ENCODE data around the gene CLCF1. TPM values are rescaled to one million over a fixed set of nuclear protein-coding genes. Genes with fewer than 3 reads are reported as not detected.

CLCF1 gene
- polyA plus RNA-seq, 1 donor (not counting 4 experiments of a cell fraction or from before 2014, with no cell fraction given), result 2.7 TPM

- no peaks in the 10 kb centered on the region for H4K20me1 ChIP-seq (ENCODE audit: control insufficient read depth, extremely low read depth, insufficient read depth, low read length)
- H3K27ac ChIP-seq (ENCODE audit: control insufficient read depth, insufficient read depth, low read length), result no peak overlapping the region
- no peaks in the 10 kb centered on the region for H3K4me1 ChIP-seq (ENCODE audit: control insufficient read depth, extremely low read depth, insufficient read depth, low read length)
- no peak for FAIRE-seq
- no peaks in the 10 kb centered on the region for H3K36me3 ChIP-seq (ENCODE audit: control insufficient read depth in 2 of 2, extremely low read depth in 1 of 2, insufficient read depth in 2 of 2, low read length in 2 of 2)
- no peak overlapping the region for H2AFZ ChIP-seq (ENCODE audit: control insufficient read depth, low read length)
- H3K79me2 ChIP-seq (ENCODE audit: control insufficient read depth, insufficient read depth, low read length), result no peaks in the 10 kb centered on the region
- no peak overlapping the region for H3K4me2 ChIP-seq (ENCODE audit: control insufficient read depth, extremely low read depth, insufficient read depth, low read depth, low read length)
- no peak overlapping the region for H3K4me3 ChIP-seq (ENCODE audit: control insufficient read depth in 2 of 3, extremely low read depth in 1 of 3, insufficient read depth in 2 of 3, low read depth in 1 of 3, low read length in 3 of 3)
- TF ChIP-seq EZH2 (IDR thresholded peaks at IDR 0.05; ENCODE audit: low read length), result no peak
- no peak for TF ChIP-seq CTCF (optimal IDR thresholded peaks at IDR 0.05 in 1 of 3, IDR thresholded peaks at IDR 0.05 in 1 of 3, conservative IDR thresholded peaks at IDR 0.05 in 1 of 3; ENCODE audit: extremely low read depth in 1 of 3, insufficient read depth in 2 of 3, low read length in 3 of 3)
- no peaks in the 10 kb centered on the region for H3K9me1 ChIP-seq (ENCODE audit: control insufficient read depth, extremely low read depth, insufficient read depth, low read length)
- dilution Hi-C loops (cut with MboI; ENCODE audit: extremely low pct_ligation_motif_present, low sequenced_read_pairs), result no loop called here
- peaks cover 14% of the 10 kb centered on the region for H3K27me3 ChIP-seq (ENCODE audit: control insufficient read depth, extremely low read depth, insufficient read depth, low read length)
- no peak for DNase-seq (ENCODE audit: low read depth, low spot score)
- no peak overlapping the region for H3K9ac ChIP-seq (ENCODE audit: control insufficient read depth, extremely low read depth, insufficient read depth, low read length)
- no peaks in the 10 kb centered on the region for H3K9me3 ChIP-seq (ENCODE audit: control insufficient read depth, low read depth, low read length)
These were observed 40.0 kb upstream of the CLCF1 start for GRCh38 chr11:67413266-67413849.

- dilution Hi-C loops (cut with MboI; ENCODE audit: extremely low pct_ligation_motif_present, low sequenced_read_pairs), result no loop called here
- no peak overlapping the region for H2AFZ ChIP-seq (ENCODE audit: control insufficient read depth, low read length)
- no peak overlapping the region for H3K27ac ChIP-seq (ENCODE audit: control insufficient read depth, insufficient read depth, low read length)
These were observed 39.2 kb upstream of the CLCF1 start for GRCh38 chr11:67412495-67413179.

More at GRCh38 chr11:67412495-67413179, 39.2 kb upstream of the CLCF1 start:
- no peaks in the 10 kb centered on the region for H3K36me3 ChIP-seq (ENCODE audit: control insufficient read depth in 2 of 2, extremely low read depth in 1 of 2, insufficient read depth in 2 of 2, low read length in 2 of 2)
- H3K27me3 ChIP-seq (ENCODE audit: control insufficient read depth, extremely low read depth, insufficient read depth, low read length), result peaks cover 14% of the 10 kb centered on the region
- H3K9ac ChIP-seq (ENCODE audit: control insufficient read depth, extremely low read depth, insufficient read depth, low read length), result no peak overlapping the region
- H3K9me3 ChIP-seq (ENCODE audit: control insufficient read depth, low read depth, low read length), result no peaks in the 10 kb centered on the region
- FAIRE-seq (no peak), DNase-seq (ENCODE audit: low read depth, low spot score) (no peak)
- H3K79me2 ChIP-seq (ENCODE audit: control insufficient read depth, insufficient read depth, low read length), result no peaks in the 10 kb centered on the region
- H4K20me1 ChIP-seq (ENCODE audit: control insufficient read depth, extremely low read depth, insufficient read depth, low read length), result no peaks in the 10 kb centered on the region
- H3K4me2 ChIP-seq (ENCODE audit: control insufficient read depth, extremely low read depth, insufficient read depth, low read depth, low read length), result no peak overlapping the region
- TF ChIP-seq EZH2 (IDR thresholded peaks at IDR 0.05; ENCODE audit: low read length) (no peak), CTCF (optimal IDR thresholded peaks at IDR 0.05 in 1 of 3, IDR thresholded peaks at IDR 0.05 in 1 of 3, conservative IDR thresholded peaks at IDR 0.05 in 1 of 3; ENCODE audit: extremely low read depth in 1 of 3, insufficient read depth in 2 of 3, low read length in 3 of 3) (no peak)
- H3K4me1 ChIP-seq (ENCODE audit: control insufficient read depth, extremely low read depth, insufficient read depth, low read length), result no peaks in the 10 kb centered on the region
- no peaks in the 10 kb centered on the region for H3K9me1 ChIP-seq (ENCODE audit: control insufficient read depth, extremely low read depth, insufficient read depth, low read length)
- no peak overlapping the region for H3K4me3 ChIP-seq (ENCODE audit: control insufficient read depth in 2 of 3, extremely low read depth in 1 of 3, insufficient read depth in 2 of 3, low read depth in 1 of 3, low read length in 3 of 3)

All from keratinocyte (primary cell).